Amygdala (tissue), 56 donors: Measurements from ENCODE around the gene GARIN1A.
"Not testable (repeated sequence)": the region's sequence is repeated elsewhere in the genome, so short reads cannot be mapped to it uniquely, and the experiment has no call there.

Experiments used
- DNase-seq, 56 donors: peaks; one replicate each; lab custom pipeline; 2025; lab: John Stamatoyannopoulos, UW

GARIN1A gene

GRCh38 chr7:128681794-128682537 is 9.9 kb downstream of the GARIN1A start:
- peak in 2 of 56 donors; percentile 2 to 9 for DNase-seq

- not testable (repeated sequence) for DNase-seq
These were observed 11.2 kb downstream of the GARIN1A start for GRCh38 chr7:128683270-128683669.

DNA sequence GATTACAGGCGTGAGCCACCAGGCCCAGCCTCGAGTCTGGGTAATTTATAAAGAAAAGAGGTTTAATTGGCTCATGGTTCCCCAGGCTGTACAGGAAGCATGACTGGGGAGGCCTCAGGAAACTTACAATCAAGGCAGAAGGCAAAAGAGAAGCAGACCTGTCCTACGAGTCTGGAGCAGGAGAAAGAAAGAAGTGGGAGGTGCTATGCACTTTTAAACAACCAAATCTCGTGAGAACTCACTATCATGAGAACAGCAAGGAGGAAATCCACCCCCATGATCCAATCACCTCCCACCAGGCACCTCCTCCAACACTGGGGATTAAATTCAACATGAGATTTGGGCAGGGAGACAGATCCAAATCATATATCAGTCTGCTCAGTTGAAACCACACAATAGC is 11.6 kb downstream of the GARIN1A start:
- DNase-seq: not testable (repeated sequence)

DNA sequence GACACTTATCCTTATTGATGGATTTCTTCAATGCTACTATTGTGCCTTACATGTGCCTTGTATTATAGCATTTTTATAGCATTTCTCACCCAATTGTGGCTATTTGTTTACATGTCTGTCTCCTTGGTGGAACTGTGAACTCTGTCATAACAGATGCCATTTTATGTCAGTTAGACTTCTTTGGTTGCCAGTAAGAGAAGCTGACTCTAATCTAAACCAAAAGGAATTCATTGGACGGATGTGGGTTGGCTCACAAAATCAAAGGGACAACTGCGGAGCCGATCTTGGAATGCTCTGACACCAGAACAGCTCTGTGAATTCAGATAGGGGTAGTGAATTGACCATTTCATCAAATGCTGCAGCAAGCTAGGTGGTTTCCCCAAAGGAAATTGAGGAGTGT is 15.0 kb downstream of the GARIN1A start:
- no peak for DNase-seq

DNA sequence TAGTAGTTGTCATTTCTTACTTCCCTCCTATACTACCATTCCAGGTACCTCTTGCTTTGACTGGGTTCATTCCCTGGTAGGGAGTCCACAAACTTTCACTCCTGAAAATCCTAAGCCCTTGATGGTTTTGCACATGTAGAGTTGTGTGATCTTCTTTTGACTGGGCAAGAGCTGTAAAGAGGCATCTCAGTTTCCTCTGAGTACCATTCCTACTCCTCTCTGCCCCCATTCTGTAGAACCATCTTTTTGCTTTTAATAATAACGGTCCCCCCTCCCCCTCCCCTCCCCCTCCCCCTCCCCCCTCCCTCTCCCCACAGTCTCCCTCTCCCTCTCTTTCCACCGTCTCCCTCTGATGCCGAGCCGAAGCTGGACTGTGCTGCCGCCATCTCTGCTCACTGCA is 16.4 kb downstream of the GARIN1A start:
- no peak for DNase-seq

GRCh38 chr7:128689161-128689935 is 17.3 kb downstream of the GARIN1A start:
- DNase-seq: not testable (repeated sequence)

DNA sequence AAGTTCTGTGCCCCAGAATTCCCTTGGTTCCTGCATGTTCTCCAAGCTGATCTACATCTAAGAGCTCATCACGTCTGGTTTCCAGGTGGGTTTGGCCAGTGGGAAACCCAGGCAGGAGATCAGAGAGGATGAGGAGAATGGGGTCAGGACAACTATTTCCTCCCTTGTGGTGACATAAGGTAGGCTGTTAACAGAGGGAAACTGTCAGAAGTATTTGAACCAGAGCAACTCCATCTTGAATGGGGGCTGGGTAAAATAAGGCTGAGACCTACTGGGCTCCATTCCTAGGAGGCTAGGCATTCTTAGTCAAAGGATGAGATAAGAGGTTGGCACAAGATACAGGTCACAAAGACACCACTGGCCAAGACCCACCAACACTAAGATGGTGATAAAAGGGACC is 19.1 kb downstream of the GARIN1A start:
- DNase-seq: no peak

- no peak for DNase-seq
These were observed 20.7 kb downstream of the GARIN1A start for GRCh38 chr7:128692623-128693270.

DNA sequence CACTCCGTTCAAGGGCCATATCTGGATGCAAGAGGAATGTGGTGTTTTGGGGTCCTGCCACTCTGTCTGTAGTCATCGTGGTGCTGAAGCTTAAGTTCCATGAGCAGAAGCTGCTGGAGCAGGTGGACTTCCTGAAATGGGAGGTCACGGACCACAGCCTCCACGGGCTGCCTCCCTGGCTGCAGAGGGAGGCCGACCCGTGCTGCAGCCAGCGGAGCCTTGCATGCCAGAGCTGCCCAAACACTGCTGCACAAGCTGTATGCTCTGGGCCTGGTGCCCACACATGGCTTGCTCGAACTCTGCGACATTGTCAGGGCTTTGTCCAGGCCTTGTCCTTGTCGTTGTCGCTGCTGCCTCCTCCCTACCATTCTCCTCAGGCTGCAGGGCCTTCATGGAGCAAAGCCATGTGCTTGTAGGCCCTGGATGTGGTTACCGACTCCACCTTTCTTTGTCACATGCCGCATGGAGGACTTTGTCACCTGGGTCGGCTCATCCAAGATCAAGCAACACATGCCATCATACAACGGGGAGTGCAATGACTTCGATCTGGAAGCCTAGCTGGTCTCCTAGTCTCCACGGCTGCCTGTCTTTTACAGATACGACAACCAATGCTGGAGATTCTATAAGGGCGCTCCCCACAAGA is 21.4 kb downstream of the GARIN1A start:
- no peak for DNase-seq

DNA sequence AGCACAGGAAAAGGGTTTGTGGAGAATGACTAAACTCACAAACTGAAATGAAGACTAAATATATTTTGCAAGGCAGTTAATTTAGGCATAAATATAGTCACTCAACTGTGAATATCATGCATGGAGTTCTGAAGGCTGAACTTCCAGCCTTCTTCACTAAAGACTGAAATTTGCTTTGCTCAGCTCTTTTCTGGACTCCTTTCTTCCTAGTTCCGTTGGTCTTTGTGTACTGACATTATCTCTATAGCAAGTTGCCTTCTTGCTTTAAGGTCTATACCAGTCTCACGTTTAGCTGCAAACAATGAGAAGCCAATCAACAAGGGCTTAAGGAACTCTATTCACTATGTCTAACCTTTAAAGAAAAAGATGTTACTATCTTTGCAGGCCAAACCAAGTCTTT is 22.6 kb downstream of the GARIN1A start:
- DNase-seq: no peak

- DNase-seq: peak in 7 of 56 donors; percentile 3 to 36 (median 20)
These were observed 25.3 kb downstream of the GARIN1A start for GRCh38 chr7:128697302-128697905.

GRCh38 chr7:128699196-128699712 is 27.2 kb downstream of the GARIN1A start:
- no peak for DNase-seq

- DNase-seq: no peak
These were observed 27.8 kb downstream of the GARIN1A start for GRCh38 chr7:128699895-128700294.

GRCh38 chr7:128701062-128701785 is 29.1 kb downstream of the GARIN1A start:
- DNase-seq: no peak

DNA sequence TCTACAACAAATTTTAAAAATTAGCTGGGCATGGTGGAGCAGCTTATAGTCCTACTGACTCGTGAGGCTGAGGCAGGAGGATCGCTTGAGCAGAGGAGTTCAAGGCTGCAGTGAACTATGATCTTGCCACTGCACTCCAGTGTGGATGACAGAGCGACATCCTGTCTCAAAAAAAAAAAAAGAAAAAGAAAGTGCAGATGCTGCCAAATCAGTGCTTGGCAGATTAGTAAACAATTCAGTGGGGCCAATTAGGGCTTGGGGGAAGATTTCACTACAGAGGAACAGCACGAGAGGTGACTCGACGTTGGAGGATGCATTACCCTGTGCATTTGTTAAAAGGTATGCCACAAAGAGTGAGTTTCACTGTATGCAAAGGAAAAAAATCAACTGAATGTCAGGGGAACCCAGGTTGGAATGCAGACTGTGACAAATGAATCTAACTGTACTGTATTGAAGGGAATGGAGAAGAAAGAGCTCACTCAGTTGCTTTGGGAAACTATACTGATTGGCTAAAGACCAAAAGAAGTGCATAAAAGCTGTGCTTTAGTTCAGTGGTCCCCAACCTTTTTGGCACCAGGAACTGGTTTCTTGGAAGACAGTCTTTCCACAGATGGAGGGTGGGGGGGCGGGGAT is 31.6 kb downstream of the GARIN1A start:
- DNase-seq: no peak

DNA sequence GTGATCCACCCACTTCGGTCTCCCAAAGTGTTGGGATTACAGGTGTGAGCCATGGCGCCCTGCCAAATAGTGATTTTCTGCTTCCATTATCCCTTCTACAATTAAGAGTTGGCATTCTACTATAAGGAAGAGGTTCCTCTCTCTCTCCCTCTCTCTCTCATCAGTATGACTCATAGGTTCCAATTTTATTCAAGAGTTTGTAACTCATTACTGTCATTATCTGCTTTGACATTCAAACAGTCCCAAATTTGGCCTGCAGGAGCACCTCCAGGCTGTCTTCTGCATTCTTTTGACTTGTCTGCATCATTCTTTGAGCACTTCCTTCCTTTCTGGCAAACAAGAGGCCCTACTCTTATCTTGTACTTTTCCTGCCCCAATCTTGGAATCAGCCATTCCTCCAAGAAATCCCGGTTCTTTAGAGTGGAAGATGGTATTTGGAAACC is 33.8 kb downstream of the GARIN1A start:
- no peak for DNase-seq

GRCh38 chr7:128707752-128708151 is 35.7 kb downstream of the GARIN1A start:
- DNase-seq: no peak

GRCh38 chr7:128708235-128708634 is 36.1 kb downstream of the GARIN1A start:
- DNase-seq: no peak

DNA sequence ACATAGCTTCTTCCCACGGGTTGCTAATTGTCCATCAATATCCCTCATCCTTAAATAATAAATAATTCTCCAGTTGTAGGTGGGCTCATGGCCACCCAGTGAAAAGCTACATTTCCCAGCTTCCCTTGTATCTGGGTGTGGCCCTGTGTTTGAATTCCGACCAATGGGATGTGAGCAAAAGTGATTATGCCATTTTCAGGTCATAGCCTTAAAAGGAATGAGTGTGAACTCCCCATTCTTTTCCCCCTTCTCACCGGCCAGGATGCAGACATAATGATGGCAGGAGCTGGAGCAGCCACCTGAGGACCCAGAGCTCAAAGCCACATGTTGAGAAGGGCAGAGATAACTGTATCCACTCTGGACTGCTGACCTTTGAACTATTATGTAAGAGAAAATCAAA is 36.7 kb downstream of the GARIN1A start:
- no peak for DNase-seq
